SH-SY5Y (cell line): Measurements from ENCODE around the gene GTF2H4.

Experiments used
- GATA2 ChIP-seq: IDR thresholded peaks from 2 replicates; pipeline ENCODE4 v1.6.1; 2011; ENCODE audit warnings: mild to moderate bottlenecking, low read depth, low read length
- GATA3 ChIP-seq: IDR thresholded peaks from 2 replicates; pipeline ENCODE4 v1.6.1; 2011; ENCODE audit warnings: low read depth, mild to moderate bottlenecking, low read length, moderate library complexity

DNA sequence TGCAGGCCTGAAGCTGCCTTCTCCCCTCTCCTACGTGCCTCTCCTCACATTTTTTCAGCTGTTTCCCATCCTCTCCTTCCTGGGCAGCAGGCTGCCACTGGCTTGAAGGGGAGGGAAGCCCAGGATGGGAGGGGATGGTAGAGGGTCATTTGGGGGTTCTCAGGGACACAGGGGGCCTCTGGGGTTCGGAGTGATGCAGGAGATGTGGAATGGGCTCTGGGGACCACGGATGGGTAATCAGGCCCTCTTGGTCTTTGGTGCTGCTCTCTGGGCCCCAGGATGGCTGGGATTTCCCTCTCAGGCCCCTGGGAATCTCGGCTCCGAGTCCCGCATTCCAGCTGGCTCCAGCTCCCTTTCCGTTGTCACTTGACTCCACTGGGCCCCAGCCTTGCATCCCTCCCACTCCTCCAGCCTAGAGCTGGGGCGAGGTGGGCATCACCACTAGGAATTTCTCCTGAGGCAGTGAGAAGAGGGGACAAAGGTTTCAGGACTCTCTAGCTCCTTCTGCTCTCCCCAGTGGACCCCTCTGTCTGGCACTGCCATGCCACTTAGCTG is 25.7 kb upstream of the GTF2H4 start:
- TF ChIP-seq GATA3: no peak
- no peak for TF ChIP-seq GATA2
